ENCODE measurements around the gene TBC1D17. TPM values are rescaled to one million over a fixed set of nuclear protein-coding genes. Genes with fewer than 3 reads are reported as not detected.

The TBC1D17 gene
- total RNA-seq, 1 donor from 2014 or later, result 44.6 TPM

GRCh38 chr19:49931293-49932040 lies 54.0 kb downstream of the TBC1D17 start:
- intact Hi-C loops (cut with DNase I), result loop anchor here (2.0 kb wide), 1 partner anchor 93 kb away; the partner anchor contains the start of gene VRK3

GRCh38 chr19:49932041-49932451 lies 54.5 kb downstream of the TBC1D17 start:
- H3K27ac ChIP-seq, result no peak overlapping the region
- peaks cover 0 to 3% of the 10 kb centered on the region in 2 donors for H3K36me3 ChIP-seq
- peaks cover 3 to 11% of the 10 kb centered on the region in 2 donors for H3K4me1 ChIP-seq
- intact Hi-C loops (cut with DNase I), result no loop called here
- H3K27me3 ChIP-seq, result no peaks in the 10 kb centered on the region
- H3K9me3 ChIP-seq, result no peaks in the 10 kb centered on the region
- no peak overlapping the region for H3K4me3 ChIP-seq
- DNase-seq (ENCODE audit: low spot score in 2 of 2), result no peak
- TF ChIP-seq CTCF (IDR thresholded peaks at IDR 0.05), result no peak

More at GRCh38 chr19:49931293-49932040, 54.0 kb downstream of the TBC1D17 start:
- Histone ChIP-seq H3K27ac (no peak overlapping the region), H3K4me1 (peaks cover 3 to 13% of the 10 kb centered on the region in 2 donors), H3K9me3 (no peaks in the 10 kb centered on the region), H3K27me3 (no peaks in the 10 kb centered on the region), H3K36me3 (peaks cover 0 to 3% of the 10 kb centered on the region in 2 donors), H3K4me3 (no peak overlapping the region)
- DNase-seq (ENCODE audit: low spot score in 2 of 2), result no peak
- no peak for TF ChIP-seq CTCF (IDR thresholded peaks at IDR 0.05)

- DNase-seq (ENCODE audit: low spot score in 2 of 2), result no peak
- Histone ChIP-seq H3K27me3 (no peaks in the 10 kb centered on the region), H3K36me3 (no peaks in the 10 kb centered on the region), H3K9me3 (no peaks in the 10 kb centered on the region), H3K4me3 (no peak overlapping the region), H3K27ac (no peak overlapping the region), H3K4me1 (peaks cover 1 to 5% of the 10 kb centered on the region in 2 donors)
- no peak for TF ChIP-seq CTCF (IDR thresholded peaks at IDR 0.05)
- intact Hi-C loops (cut with DNase I), result no loop called here
These were observed 55.2 kb downstream of the TBC1D17 start for GRCh38 chr19:49932731-49933131.

- intact Hi-C loops (cut with DNase I), result no loop called here
- no peak overlapping the region for H3K4me3 ChIP-seq
- no peak for DNase-seq (ENCODE audit: low spot score in 2 of 2)
- peaks cover 0 to 3% of the 10 kb centered on the region in 2 donors for H3K4me1 ChIP-seq
- H3K36me3 ChIP-seq, result no peaks in the 10 kb centered on the region
- no peaks in the 10 kb centered on the region for H3K27me3 ChIP-seq
- TF ChIP-seq CTCF (IDR thresholded peaks at IDR 0.05), result no peak
- no peak overlapping the region for H3K27ac ChIP-seq
- H3K9me3 ChIP-seq, result no peaks in the 10 kb centered on the region
These were observed 56.1 kb downstream of the TBC1D17 start for GRCh38 chr19:49933643-49934042.

- H3K36me3 ChIP-seq, result no peaks in the 10 kb centered on the region
- no peak overlapping the region for H3K4me3 ChIP-seq
- intact Hi-C loops (cut with DNase I), result no loop called here
- H3K9me3 ChIP-seq, result no peaks in the 10 kb centered on the region
- no peak for DNase-seq (ENCODE audit: low spot score in 2 of 2)
- no peak overlapping the region for H3K27ac ChIP-seq
- H3K4me1 ChIP-seq, result peaks cover 0 to 3% of the 10 kb centered on the region in 2 donors
- no peaks in the 10 kb centered on the region for H3K27me3 ChIP-seq
- no peak for TF ChIP-seq CTCF (IDR thresholded peaks at IDR 0.05)
These were observed 59.0 kb downstream of the TBC1D17 start for GRCh38 chr19:49936549-49936948.

Measured in ascending aorta (tissue), 2 donors.